GM21381 (cell line): ENCODE data around the gene GBX1.

Experiments used
- ATAC-seq: cut with Tn5 transposase; IDR thresholded peaks from one replicate; pipeline ENCODE4 v1.9.1; 2021; ENCODE audit warnings: mild to moderate bottlenecking, moderate library complexity; ENCODE audit not compliant: unreplicated experiment

GBX1 gene

GRCh38 chr7:151129117-151129959, 38.2 kb downstream of the GBX1 start:
- ATAC-seq: no peak

GRCh38 chr7:151128716-151129115, 38.8 kb downstream of the GBX1 start:
- ATAC-seq: no peak

- ATAC-seq: no peak
These were observed 39.4 kb downstream of the GBX1 start for GRCh38 chr7:151128144-151128543.

GRCh38 chr7:151126491-151127137, 40.9 kb downstream of the GBX1 start:
- ATAC-seq: no peak

- no peak for ATAC-seq
These were observed 41.5 kb downstream of the GBX1 start for GRCh38 chr7:151125846-151126481.

- no peak for ATAC-seq
These were observed 42.0 kb downstream of the GBX1 start for GRCh38 chr7:151125470-151125845.

- no peak for ATAC-seq
These were observed 42.5 kb downstream of the GBX1 start for GRCh38 chr7:151124899-151125399.

- no peak for ATAC-seq
These were observed 43.0 kb downstream of the GBX1 start for GRCh38 chr7:151124481-151124880.

GRCh38 chr7:151123822-151124464, 43.6 kb downstream of the GBX1 start:
- ATAC-seq: no peak

GRCh38 chr7:151123158-151123821, 44.2 kb downstream of the GBX1 start:
- ATAC-seq: no peak

- no peak for ATAC-seq
These were observed 44.7 kb downstream of the GBX1 start for GRCh38 chr7:151122796-151123157.

GRCh38 chr7:151122276-151122675, 45.2 kb downstream of the GBX1 start:
- ATAC-seq: no peak

GRCh38 chr7:151121380-151122170, 45.9 kb downstream of the GBX1 start:
- no peak for ATAC-seq

- ATAC-seq: no peak
These were observed 46.6 kb downstream of the GBX1 start for GRCh38 chr7:151120896-151121295.

GRCh38 chr7:151119902-151120301, 47.6 kb downstream of the GBX1 start:
- no peak for ATAC-seq

- ATAC-seq: no peak
These were observed 48.5 kb downstream of the GBX1 start for GRCh38 chr7:151119055-151119415.

- no peak for ATAC-seq
These were observed 49.1 kb downstream of the GBX1 start for GRCh38 chr7:151118108-151119054.

- ATAC-seq: no peak
These were observed 49.9 kb downstream of the GBX1 start for GRCh38 chr7:151117565-151117964.
